Liver (tissue), 9 donors: ENCODE measurements around the gene CEBPG. TPM values are rescaled to one million over a fixed set of nuclear protein-coding genes. Genes with fewer than 3 reads are reported as not detected.

ENCODE experiments used
- DNase-seq: peaks from one replicate; pipeline ENCODE4 v3.0.0-alpha.2; 2017; ENCODE audit warnings: low spot score
- H3K27ac ChIP-seq, 2 donors: one replicate each; pipeline ENCODE4 v1.7.0; 2013; ENCODE audit warnings: inconsistent platforms in 2 of 2, low read length in 2 of 2, control low read depth in 1 of 2, low read depth in 1 of 2, mild to moderate bottlenecking in 1 of 2
- H3K27me3 ChIP-seq, 4 donors: one replicate each; pipeline versions ENCODE4 v1.6.1 to v1.7.0; 2013; ENCODE audit warnings: low read length in 3 of 4, inconsistent platforms in 1 of 4, mild to moderate bottlenecking in 1 of 4, moderate library complexity in 1 of 4; ENCODE audit not compliant: control insufficient read depth in 4 of 4, insufficient read depth in 4 of 4
- H3K36me3 ChIP-seq, 4 donors: one replicate each; pipeline versions ENCODE4 v1.6.1 to v1.7.0; 2013; ENCODE audit warnings: low read length in 3 of 4, mild to moderate bottlenecking in 3 of 4, low read depth in 1 of 4, moderate library complexity in 1 of 4; ENCODE audit not compliant: control insufficient read depth in 4 of 4, insufficient read depth in 3 of 4
- H3K4me1 ChIP-seq, 4 donors: one replicate each; pipeline versions ENCODE4 v1.6.1 to v1.7.0; 2013; ENCODE audit warnings: low read length in 3 of 4, mild to moderate bottlenecking in 3 of 4, moderate library complexity in 1 of 4; ENCODE audit not compliant: control insufficient read depth in 4 of 4, insufficient read depth in 4 of 4
- H3K4me3 ChIP-seq, 3 donors: one replicate each; pipeline versions ENCODE4 v1.6.1 to v1.7.0; 2013; ENCODE audit warnings: low read length in 3 of 3, control low read depth in 1 of 3, low read depth in 1 of 3, mild to moderate bottlenecking in 1 of 3
- H3K9ac ChIP-seq, 2 donors: one replicate each; pipeline ENCODE4 v1.7.0; 2013; ENCODE audit warnings: low read length in 2 of 2, mild to moderate bottlenecking in 2 of 2, moderate library complexity in 2 of 2, control low read depth in 1 of 2, low read depth in 1 of 2
- H3K9me3 ChIP-seq, 4 donors: one replicate each; pipeline versions ENCODE4 v1.6.1 to v1.7.0; 2013; ENCODE audit warnings: low read length in 3 of 4; ENCODE audit not compliant: control insufficient read depth in 4 of 4
- CTCF ChIP-seq: fragments of 150-350 bp; IDR thresholded peaks from 2 replicates; pipeline ENCODE4 v1.5.1; 2017; ENCODE audit warnings: improper control_type of control experiment, low read depth, low read length; ENCODE audit not compliant: missing input control
- EGR1 ChIP-seq, 2 donors: IDR thresholded peaks; 2 replicates each; pipeline ENCODE4 v1.6.1; 2016 to 2018; ENCODE audit warnings: antibody characterized with exemption in 2 of 2, low read depth in 2 of 2
- FOXA1 ChIP-seq: IDR thresholded peaks from 2 replicates; pipeline ENCODE4 v1.6.1; 2016; ENCODE audit warnings: antibody characterized with exemption
- GABPA ChIP-seq, 2 donors: IDR thresholded peaks in 1 of 2; conservative IDR thresholded peaks in 1 of 2; 2 replicates each; pipeline ENCODE4 v1.6.1; 2016; ENCODE audit warnings: antibody characterized with exemption in 2 of 2, mild to moderate bottlenecking in 1 of 2, moderate library complexity in 1 of 2
- HNF4A ChIP-seq, 2 donors: conservative IDR thresholded peaks; 2 replicates each; pipeline ENCODE4 v1.6.1; 2016; ENCODE audit warnings: antibody characterized with exemption in 2 of 2, mild to moderate bottlenecking in 2 of 2
- HNF4G ChIP-seq: IDR thresholded peaks from 2 replicates; pipeline ENCODE4 v1.6.1; 2016; ENCODE audit warnings: antibody characterized with exemption
- JUND ChIP-seq, 2 donors: IDR thresholded peaks; 2 replicates each; pipeline ENCODE4 v1.6.1; 2016; ENCODE audit warnings: antibody characterized with exemption in 2 of 2
- NR2F2 ChIP-seq: IDR thresholded peaks from 2 replicates; pipeline ENCODE4 v1.6.1; 2016; ENCODE audit warnings: antibody characterized with exemption
- RAD21 ChIP-seq, 2 donors: IDR thresholded peaks; 2 replicates each; pipeline ENCODE4 v1.6.1; 2016; ENCODE audit warnings: antibody characterized with exemption in 2 of 2, mild to moderate bottlenecking in 2 of 2
- RXRA ChIP-seq, 2 donors: IDR thresholded peaks; 2 replicates each; pipeline ENCODE4 v1.6.1; 2017 to 2018; ENCODE audit warnings: antibody characterized with exemption in 2 of 2, mild to moderate bottlenecking in 1 of 2
- SP1 ChIP-seq: IDR thresholded peaks from 2 replicates; pipeline ENCODE4 v1.6.1; 2018; ENCODE audit warnings: antibody characterized with exemption, mild to moderate bottlenecking
- TAF1 ChIP-seq: conservative IDR thresholded peaks from 2 replicates; pipeline ENCODE4 v1.6.1; 2016; ENCODE audit warnings: antibody characterized with exemption, mild to moderate bottlenecking
- YY1 ChIP-seq: IDR thresholded peaks from 2 replicates; pipeline ENCODE4 v1.6.1; 2016; ENCODE audit warnings: antibody characterized with exemption, mild to moderate bottlenecking
- ZBTB33 ChIP-seq: IDR thresholded peaks from 2 replicates; pipeline ENCODE4 v1.6.1; 2016; ENCODE audit warnings: antibody characterized with exemption
- WGBS: extraction: QIAGEN DNeasy Blood & Tissue Kit; methylation state at CpG from one replicate; pipeline ENCODE4 v1.1.7; 2013; 5-methylcytosine and 5-hydroxymethylcytosine counted together
- polyA plus RNA-seq, 2 donors: library from polyadenylated mRNA; stranded (reverse) in 1 of 2; unstranded in 1 of 2; fragments of 200-250 nt in 1 of 2; fragments of >200 nt in 1 of 2; fragmentation: Nextera tagmentation in 1 of 2; extraction: Ambion mirVana in 1 of 2; gene quantifications; one replicate each; pipeline versions ENCODE4 v1.2.1 to v1.2.3, GENCODE V29; 2013 to 2015
- total RNA-seq, 2 donors: library from RNA; depleted of rRNA; stranded (reverse); fragments of >200 nt; gene quantifications; one replicate each; pipeline ENCODE4 v1.2.3, GENCODE V29; 2014
- TF ChIP-seq, protein P1 (sequence below): IDR thresholded peaks from 2 replicates; pipeline ENCODE4 v1.6.1; 2016; ENCODE audit warnings: antibody characterized with exemption
- TF ChIP-seq, protein P2 (sequence below): IDR thresholded peaks from 2 replicates; pipeline ENCODE4 v1.6.1; 2016; ENCODE audit warnings: antibody characterized with exemption
- donor health status: healthy.
- donor health status: healthy.
- donor health status: healthy.
- donor health status: healthy.
- donor health status: healthy.

The CEBPG gene
- total and polyA plus RNA-seq, 4 donors: 16.9 to 36.1 (median 24.2) TPM

GRCh38 chr19:33388231-33388724 is 14.8 kb downstream of the CEBPG start:
- no peaks in the 10 kb centered on the region for H3K9me3 ChIP-seq
- H3K4me3 ChIP-seq: no peak overlapping the region
- H3K9ac ChIP-seq: no peak overlapping the region
- H3K27me3 ChIP-seq: no peaks in the 10 kb centered on the region
- peaks cover 0 to 2% (median 0%) of the 10 kb centered on the region in 4 donors for H3K36me3 ChIP-seq
- H3K27ac ChIP-seq: peak overlapping the region; percentile 69 to 70
- peaks cover 40 to 76% (median 64%) of the 10 kb centered on the region in 4 donors for H3K4me1 ChIP-seq
- TF ChIP-seq HNF4A (conservative IDR thresholded peaks at IDR 0.05): peak in 1 of 2 donors; percentile 11
- no peak for TF ChIP-seq RXRA (IDR thresholded peaks at IDR 0.05)
- no peak for DNase-seq
- 46% methylated on average over 13 of the region's 13 CpGs for WGBS

- TF ChIP-seq, protein P1, sequence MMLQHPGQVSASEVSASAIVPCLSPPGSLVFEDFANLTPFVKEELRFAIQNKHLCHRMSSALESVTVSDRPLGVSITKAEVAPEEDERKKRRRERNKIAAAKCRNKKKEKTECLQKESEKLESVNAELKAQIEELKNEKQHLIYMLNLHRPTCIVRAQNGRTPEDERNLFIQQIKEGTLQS: no peak
- TF ChIP-seq ZBTB33: no peak
- TF ChIP-seq HNF4G: no peak
- no peak for TF ChIP-seq RAD21 (IDR thresholded peaks at IDR 0.05)
- TF ChIP-seq, protein P2, sequence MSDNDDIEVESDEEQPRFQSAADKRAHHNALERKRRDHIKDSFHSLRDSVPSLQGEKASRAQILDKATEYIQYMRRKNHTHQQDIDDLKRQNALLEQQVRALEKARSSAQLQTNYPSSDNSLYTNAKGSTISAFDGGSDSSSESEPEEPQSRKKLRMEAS: no peak
- no peak for TF ChIP-seq JUND (IDR thresholded peaks at IDR 0.05)
- TF ChIP-seq RXRA (IDR thresholded peaks at IDR 0.05): no peak
- no peak overlapping the region for H3K4me3 ChIP-seq
- H3K9me3 ChIP-seq: no peaks in the 10 kb centered on the region
- no peak overlapping the region for H3K9ac ChIP-seq
- H3K27ac ChIP-seq: peak overlapping the region; percentile 69 to 70
- no peaks in the 10 kb centered on the region for H3K27me3 ChIP-seq
- H3K4me1 ChIP-seq: peaks cover 46 to 82% (median 70%) of the 10 kb centered on the region in 4 donors
- peaks cover 0 to 2% (median 0%) of the 10 kb centered on the region in 4 donors for H3K36me3 ChIP-seq
- 58% methylated on average over 28 of the region's 28 CpGs for WGBS
- DNase-seq: no peak
Observed at GRCh38 chr19:33388725-33389420, 15.4 kb downstream of the CEBPG start.

- DNase-seq: no peak
- Histone ChIP-seq H3K9me3 (no peaks in the 10 kb centered on the region), H3K27me3 (no peaks in the 10 kb centered on the region), H3K4me3 (no peak overlapping the region), H3K36me3 (peaks cover 0 to 2% (median 0%) of the 10 kb centered on the region in 4 donors), H3K9ac (peak overlapping the region in 1 of 2 donors; percentile 37), H3K4me1 (peaks cover 51 to 89% (median 75%) of the 10 kb centered on the region in 4 donors), H3K27ac (peak overlapping the region; percentile 69 to 70)
- 81% methylated on average over 22 of the region's 22 CpGs for WGBS
- no peak for TF ChIP-seq EGR1 (IDR thresholded peaks at IDR 0.05; ENCODE audit: low read depth in 2 of 2)
- TF ChIP-seq RXRA (IDR thresholded peaks at IDR 0.05): no peak
- no peak for TF ChIP-seq SP1
- no peak for TF ChIP-seq FOXA1
- no peak for TF ChIP-seq GABPA (IDR thresholded peaks at IDR 0.05 in 1 of 2, conservative IDR thresholded peaks at IDR 0.05 in 1 of 2)
- no peak for TF ChIP-seq TAF1
- TF ChIP-seq JUND (IDR thresholded peaks at IDR 0.05): no peak
- no peak for TF ChIP-seq YY1
- no peak for TF ChIP-seq NR2F2
- TF ChIP-seq, protein P1: no peak
- no peak for TF ChIP-seq CTCF
- no peak for TF ChIP-seq HNF4A (conservative IDR thresholded peaks at IDR 0.05)
- TF ChIP-seq, protein P2: no peak
- no peak for TF ChIP-seq ZBTB33
Observed at GRCh38 chr19:33389421-33390100, 16.1 kb downstream of the CEBPG start.
